Kidney tubule cell (primary cell): ENCODE results near the gene TRIM38.

Experiments used
- DNase-seq: peaks from one replicate; pipeline ENCODE4 v3.0.0-alpha.2; 2018; ENCODE audit warnings: low spot score

TRIM38 gene

GRCh38 chr6:26026833-26027490 lies 64.4 kb downstream of the TRIM38 start:
- DNase-seq = peak; percentile 98

GRCh38 chr6:26027491-26028211 lies 65.0 kb downstream of the TRIM38 start:
- no peak for DNase-seq

- no peak for DNase-seq
Measured at GRCh38 chr6:26028212-26028745, 65.7 kb downstream of the TRIM38 start.

GRCh38 chr6:26028746-26029569 lies 66.4 kb downstream of the TRIM38 start:
- no peak for DNase-seq

GRCh38 chr6:26029570-26029856 lies 66.9 kb downstream of the TRIM38 start:
- DNase-seq = no peak

- DNase-seq = no peak
Measured at GRCh38 chr6:26029857-26030653, 67.5 kb downstream of the TRIM38 start.

- no peak for DNase-seq
Measured at GRCh38 chr6:26030716-26031115, 68.1 kb downstream of the TRIM38 start.

DNA sequence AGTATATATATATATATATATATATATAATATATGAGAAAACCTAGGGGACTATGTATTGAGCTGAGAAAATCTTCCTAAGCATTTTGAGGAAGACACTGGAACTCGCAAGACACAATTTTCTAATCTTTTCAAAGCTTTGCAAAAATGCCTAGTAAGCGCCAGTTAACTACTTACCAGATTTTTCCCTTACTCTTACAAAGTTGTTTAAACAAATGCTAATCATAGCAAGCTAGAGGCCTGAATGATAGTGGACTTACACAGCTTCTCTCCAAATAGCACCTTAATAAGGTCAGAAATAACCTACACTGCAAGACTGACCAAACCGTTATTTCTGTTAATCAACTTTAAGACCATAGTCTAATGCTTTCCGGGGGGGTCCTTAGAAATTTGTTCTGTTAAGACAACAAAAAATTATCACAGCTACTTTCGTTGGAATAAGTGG lies 68.6 kb downstream of the TRIM38 start:
- DNase-seq = peak; percentile 50

GRCh38 chr6:26031595-26032339 lies 69.2 kb downstream of the TRIM38 start:
- DNase-seq = peak; percentile 97

- DNase-seq = peak; percentile 69
Measured at GRCh38 chr6:26032340-26033084, 69.9 kb downstream of the TRIM38 start.

- DNase-seq = peak; percentile 96
Measured at GRCh38 chr6:26033085-26033940, 70.7 kb downstream of the TRIM38 start.

GRCh38 chr6:26033941-26034354 lies 71.3 kb downstream of the TRIM38 start:
- no peak for DNase-seq

GRCh38 chr6:26034905-26035304 lies 72.3 kb downstream of the TRIM38 start:
- DNase-seq = no peak
